Measurements from ENCODE around the gene SLC43A3. TPM values are rescaled to one million over a fixed set of nuclear protein-coding genes. Genes with fewer than 3 reads are reported as not detected.

The SLC43A3 gene
- total and polyA plus RNA-seq, 9 of the 15 experiments (the other 6 are each of a cell fraction or from before 2014, with no cell fraction given), result 63.7 to 281 (median 139) TPM

GRCh38 chr11:57458410-57459163 lies 31.7 kb upstream of the SLC43A3 start (continued):
- TF ChIP-seq, protein P1, sequence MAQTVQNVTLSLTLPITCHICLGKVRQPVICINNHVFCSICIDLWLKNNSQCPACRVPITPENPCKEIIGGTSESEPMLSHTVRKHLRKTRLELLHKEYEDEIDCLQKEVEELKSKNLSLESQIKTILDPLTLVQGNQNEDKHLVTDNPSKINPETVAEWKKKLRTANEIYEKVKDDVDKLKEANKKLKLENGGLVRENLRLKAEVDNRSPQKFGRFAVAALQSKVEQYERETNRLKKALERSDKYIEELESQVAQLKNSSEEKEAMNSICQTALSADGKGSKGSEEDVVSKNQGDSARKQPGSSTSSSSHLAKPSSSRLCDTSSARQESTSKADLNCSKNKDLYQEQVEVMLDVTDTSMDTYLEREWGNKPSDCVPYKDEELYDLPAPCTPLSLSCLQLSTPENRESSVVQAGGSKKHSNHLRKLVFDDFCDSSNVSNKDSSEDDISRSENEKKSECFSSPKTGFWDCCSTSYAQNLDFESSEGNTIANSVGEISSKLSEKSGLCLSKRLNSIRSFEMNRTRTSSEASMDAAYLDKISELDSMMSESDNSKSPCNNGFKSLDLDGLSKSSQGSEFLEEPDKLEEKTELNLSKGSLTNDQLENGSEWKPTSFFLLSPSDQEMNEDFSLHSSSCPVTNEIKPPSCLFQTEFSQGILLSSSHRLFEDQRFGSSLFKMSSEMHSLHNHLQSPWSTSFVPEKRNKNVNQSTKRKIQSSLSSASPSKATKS (CRISPR knock-in tag; IDR thresholded peaks at IDR 0.05), result no peak
- no peak for TF ChIP-seq USF2 (CRISPR knock-in tag; IDR thresholded peaks at IDR 0.05)
- no peak for TF ChIP-seq ZNF77 (CRISPR knock-in tag; IDR thresholded peaks at IDR 0.05)
- no peak for TF ChIP-seq ZNF436 (CRISPR knock-in tag; IDR thresholded peaks at IDR 0.05)
- no peak for TF ChIP-seq TEAD1 (CRISPR knock-in tag; IDR thresholded peaks at IDR 0.05)
- TF ChIP-seq SMAD4 (CRISPR knock-in tag; conservative IDR thresholded peaks at IDR 0.05), result no peak
- peak; percentile 9; the same call in 1 of the 2 replicates for TF ChIP-seq TAL1 (IDR thresholded peaks at IDR 0.05)
- TF ChIP-seq MTA2 (IDR thresholded peaks at IDR 0.05; ENCODE audit: low read depth), result no peak
- TF ChIP-seq TCFL5 (CRISPR knock-in tag; conservative IDR thresholded peaks at IDR 0.05), result no peak
- no peak for TF ChIP-seq XRCC5 (IDR thresholded peaks at IDR 0.05; ENCODE audit: low read depth, low read length)
- TF ChIP-seq, protein P2, sequence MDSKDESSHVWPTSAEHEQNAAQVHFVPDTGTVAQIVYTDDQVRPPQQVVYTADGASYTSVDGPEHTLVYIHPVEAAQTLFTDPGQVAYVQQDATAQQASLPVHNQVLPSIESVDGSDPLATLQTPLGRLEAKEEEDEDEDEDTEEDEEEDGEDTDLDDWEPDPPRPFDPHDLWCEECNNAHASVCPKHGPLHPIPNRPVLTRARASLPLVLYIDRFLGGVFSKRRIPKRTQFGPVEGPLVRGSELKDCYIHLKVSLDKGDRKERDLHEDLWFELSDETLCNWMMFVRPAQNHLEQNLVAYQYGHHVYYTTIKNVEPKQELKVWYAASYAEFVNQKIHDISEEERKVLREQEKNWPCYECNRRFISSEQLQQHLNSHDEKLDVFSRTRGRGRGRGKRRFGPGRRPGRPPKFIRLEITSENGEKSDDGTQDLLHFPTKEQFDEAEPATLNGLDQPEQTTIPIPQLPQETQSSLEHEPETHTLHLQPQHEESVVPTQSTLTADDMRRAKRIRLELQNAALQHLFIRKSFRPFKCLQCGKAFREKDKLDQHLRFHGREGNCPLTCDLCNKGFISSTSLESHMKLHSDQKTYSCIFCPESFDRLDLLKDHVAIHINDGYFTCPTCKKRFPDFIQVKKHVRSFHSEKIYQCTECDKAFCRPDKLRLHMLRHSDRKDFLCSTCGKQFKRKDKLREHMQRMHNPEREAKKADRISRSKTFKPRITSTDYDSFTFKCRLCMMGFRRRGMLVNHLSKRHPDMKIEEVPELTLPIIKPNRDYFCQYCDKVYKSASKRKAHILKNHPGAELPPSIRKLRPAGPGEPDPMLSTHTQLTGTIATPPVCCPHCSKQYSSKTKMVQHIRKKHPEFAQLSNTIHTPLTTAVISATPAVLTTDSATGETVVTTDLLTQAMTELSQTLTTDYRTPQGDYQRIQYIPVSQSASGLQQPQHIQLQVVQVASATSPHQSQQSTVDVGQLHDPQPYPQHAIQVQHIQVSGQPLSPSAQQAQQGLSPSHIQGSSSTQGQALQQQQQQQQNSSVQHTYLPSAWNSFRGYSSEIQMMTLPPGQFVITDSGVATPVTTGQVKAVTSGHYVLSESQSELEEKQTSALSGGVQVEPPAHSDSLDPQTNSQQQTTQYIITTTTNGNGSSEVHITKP (IDR thresholded peaks at IDR 0.05; ENCODE audit: partially characterized antibody), result peak; percentile 21
- TF ChIP-seq ETV5 (CRISPR knock-in tag; IDR thresholded peaks at IDR 0.05; ENCODE audit: low read depth), result no peak
- TF ChIP-seq CBFA2T3 (IDR thresholded peaks at IDR 0.05), result no peak
- no peak for TF ChIP-seq ZNF551 (CRISPR knock-in tag; IDR thresholded peaks at IDR 0.05)
- TF ChIP-seq ZKSCAN8 (CRISPR knock-in tag; IDR thresholded peaks at IDR 0.05), result no peak
- TF ChIP-seq ZC3H8 (IDR thresholded peaks at IDR 0.05), result 0 out of 2 replicates have a peak, but pooled peaks have one; percentile 82
- TF ChIP-seq MEF2A (IDR thresholded peaks at IDR 0.05; ENCODE audit: control insufficient read depth, low read depth, low read length), result no peak
- no peak for TF ChIP-seq ZNF76 (CRISPR knock-in tag; IDR thresholded peaks at IDR 0.05; ENCODE audit: borderline replicate concordance)

All from K562 (cell line).